SH-SY5Y (cell line): Measurements from ENCODE around the gene RTN4.

Experiments used
- GATA2 ChIP-seq: IDR thresholded peaks from 2 replicates; pipeline ENCODE4 v1.6.1; 2011; ENCODE audit warnings: mild to moderate bottlenecking, low read depth, low read length
- GATA3 ChIP-seq: IDR thresholded peaks from 2 replicates; pipeline ENCODE4 v1.6.1; 2011; ENCODE audit warnings: low read depth, mild to moderate bottlenecking, low read length, moderate library complexity

Gene RTN4

DNA sequence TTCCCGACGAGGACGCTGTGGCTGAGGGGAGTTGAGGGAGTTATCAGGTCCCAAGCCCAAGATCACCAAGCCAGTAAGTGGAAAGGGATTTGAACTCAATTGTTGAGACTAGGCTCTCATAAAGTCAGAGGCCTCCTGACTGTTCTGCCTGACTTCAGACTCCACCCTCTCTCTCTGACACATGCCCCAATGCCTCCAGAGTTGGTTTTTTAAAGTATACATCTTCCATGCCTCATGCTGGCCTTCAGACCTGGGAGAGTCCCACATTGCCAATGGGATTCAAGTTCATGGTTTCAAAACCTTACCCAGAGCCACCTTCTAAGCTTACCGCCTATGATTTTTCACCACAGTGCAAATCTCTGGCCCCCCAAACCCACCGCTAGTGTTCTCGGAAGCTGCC, 100.8 kb downstream of the RTN4 start:
- no peak for TF ChIP-seq GATA3
- TF ChIP-seq GATA2: no peak

DNA sequence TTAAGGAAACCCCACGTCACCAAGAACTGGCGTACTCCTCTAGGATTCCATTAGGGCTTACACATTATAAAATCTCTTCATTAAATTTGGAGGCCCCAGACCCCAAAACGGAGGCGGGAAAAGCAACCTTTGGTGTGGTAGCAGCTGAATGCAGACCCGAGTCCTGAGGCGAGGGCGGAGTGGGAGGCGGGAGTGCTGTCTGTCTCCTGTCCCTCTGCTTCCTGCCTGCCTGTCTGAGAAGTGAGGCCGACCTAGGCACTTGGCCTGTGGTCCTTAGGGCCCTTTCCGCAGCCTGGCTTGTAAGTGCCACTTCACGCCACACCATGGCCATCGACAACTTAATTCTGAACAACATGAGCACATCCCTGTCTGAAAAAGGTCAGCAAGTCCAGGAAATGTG, 102.1 kb downstream of the RTN4 start:
- TF ChIP-seq GATA3 (no peak), GATA2 (no peak)

DNA sequence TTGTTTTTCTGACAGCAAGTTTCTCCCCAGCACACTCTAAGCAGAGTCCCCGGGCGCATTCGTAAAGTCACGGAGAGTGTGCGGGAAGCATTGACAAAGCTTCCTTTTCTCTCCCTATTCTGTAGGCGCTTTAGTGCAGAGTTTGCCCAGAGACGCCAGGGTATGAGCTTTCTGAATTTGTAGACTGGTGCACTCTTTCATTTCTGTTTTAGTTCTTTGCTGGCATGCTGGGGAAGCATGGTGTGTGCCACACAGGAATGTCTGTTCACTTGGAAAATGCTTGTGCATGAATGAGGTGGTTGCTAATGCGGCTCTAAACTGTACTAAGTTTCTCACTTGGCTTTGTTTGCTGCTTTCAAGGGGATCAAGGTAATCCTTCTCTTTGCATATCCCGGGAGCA, 102.6 kb downstream of the RTN4 start:
- TF ChIP-seq GATA2 (no peak), GATA3 (no peak)

DNA sequence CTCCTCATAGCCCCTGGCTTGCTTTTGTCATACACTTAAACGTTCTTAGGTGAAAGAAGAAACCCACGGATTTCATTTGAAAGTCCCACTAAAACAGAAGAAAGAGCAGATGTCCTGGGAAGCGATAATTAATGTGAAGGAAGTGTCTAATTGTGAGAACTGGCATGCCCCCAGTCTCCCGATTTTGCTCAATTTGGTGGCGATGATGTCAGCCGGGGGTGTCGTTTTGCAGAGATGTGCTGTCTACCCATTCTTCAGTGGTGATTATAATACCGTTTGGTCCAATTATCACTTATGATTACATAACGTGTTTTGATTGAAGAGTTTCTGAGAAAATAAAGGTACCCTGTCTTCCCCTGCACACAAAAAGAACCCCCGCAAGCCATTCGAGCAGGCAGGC, 103.1 kb downstream of the RTN4 start:
- no peak for TF ChIP-seq GATA3
- TF ChIP-seq GATA2: no peak

DNA sequence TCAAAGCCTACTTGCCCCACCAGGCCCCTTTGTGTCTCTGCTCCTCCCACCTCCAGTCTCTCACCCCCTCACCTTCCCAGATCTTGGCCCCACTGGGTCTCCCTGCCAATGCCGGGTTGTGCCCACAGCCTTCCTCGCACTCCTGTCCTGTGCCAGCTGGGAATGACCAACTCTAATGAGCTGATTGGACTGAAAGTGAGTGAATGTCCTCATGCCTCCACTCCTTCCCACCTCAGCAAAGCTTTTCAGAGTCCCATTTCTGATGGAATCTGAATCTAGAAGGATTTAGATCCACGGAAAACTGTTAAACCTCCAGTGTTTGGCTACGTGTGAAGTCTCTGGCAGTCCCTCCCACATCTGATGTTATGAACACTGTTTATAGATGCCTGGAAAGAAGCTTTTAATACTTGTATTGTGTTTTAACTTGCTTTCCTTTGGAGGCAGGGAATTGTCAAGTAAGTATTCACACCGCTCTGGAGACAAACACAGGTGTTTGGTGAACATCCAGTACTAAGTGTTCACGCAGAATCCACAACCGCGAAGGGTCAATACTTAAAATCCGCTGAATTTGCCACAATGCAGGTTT, 103.9 kb downstream of the RTN4 start:
- TF ChIP-seq GATA2: no peak
- no peak for TF ChIP-seq GATA3

DNA sequence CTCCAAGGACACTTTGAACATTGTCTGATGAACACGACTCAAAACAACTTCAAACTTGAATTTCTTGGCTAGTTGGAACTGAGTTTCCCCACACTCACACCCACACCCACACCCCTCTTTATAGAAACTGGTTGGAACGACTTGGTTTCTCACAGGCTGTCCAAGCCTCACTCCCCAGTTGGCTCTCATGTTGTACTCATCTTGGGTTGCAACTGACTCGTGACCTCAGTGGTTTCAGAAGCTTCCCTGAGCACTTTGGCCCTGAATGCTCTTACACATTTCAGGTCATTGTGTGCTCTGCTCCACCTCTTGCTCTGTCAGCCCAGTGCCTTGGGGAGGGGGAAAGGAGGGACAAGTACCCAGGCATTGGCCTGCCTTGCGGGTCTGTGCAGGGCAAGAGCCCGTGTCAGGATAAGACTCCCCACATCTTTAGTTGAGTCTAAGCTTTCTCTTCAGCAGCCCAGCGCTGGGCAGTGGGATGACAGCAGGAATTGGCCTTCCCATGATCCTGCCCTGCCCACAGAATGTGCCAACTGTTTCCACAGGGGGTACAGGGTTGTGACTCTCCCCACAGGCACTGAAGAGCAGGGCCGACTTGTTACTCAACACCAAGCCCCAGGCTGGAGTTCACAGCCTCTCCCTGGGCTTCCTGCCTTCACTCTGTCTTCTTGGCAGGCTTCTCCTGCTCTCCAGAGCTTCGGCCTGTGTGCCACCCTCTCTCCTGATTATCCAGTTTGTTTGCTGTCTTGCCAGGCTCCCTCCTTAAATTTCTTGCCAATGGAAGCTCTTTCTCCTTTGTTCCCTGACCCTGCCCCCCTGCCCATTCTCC, 104.6 kb downstream of the RTN4 start:
- TF ChIP-seq GATA2 (no peak), GATA3 (no peak)

DNA sequence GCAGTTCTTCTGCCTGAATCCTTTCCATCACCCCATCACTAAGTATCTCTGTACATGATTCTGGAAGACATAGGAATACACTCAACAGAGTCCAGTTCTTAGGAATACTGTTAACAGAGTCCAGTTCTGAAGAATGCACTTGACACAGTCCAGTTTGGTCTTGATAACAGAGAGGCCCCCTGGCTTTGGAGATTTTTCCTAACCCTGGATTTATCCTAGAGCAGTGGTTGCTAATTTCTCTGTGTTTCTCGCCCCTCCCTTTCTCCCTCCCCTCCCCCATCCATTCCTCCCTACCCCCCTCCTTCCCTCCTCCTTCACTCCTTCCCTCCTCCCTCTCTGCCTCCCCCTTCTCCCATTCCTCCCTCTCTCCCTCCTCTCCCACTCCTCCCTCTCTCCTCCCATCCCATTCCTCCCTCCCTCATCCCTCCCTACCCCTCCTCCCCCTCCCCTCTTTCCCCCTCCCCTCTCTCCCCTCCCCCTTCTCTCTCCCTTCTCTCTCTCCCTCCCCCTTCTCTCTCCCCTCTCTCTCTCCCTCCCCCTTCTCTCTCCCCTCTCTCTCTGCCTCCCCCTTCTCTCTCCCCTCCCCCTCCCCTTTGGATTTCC, 105.4 kb downstream of the RTN4 start:
- TF ChIP-seq GATA3: no peak
- TF ChIP-seq GATA2: no peak

DNA sequence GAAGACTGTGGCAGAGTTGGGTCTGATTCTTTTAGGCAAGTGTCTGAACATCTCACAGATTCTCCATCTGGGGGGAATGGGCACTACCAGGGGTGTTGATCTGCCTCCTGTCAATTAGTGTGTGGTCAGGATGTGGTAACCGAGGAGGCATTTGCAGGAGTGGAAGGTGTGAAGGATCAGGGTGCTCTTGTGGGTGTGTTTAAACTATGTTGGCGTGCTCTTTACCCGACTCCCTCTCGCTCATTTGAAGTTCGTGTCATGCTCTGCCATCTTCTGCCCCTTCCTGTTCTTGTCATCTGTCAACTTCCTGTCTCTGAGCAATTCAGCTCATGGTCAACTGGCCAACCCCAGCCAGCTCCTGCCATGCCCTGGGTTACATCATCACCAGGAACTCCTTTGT, 107.9 kb downstream of the RTN4 start:
- TF ChIP-seq GATA3 (no peak), GATA2 (no peak)

DNA sequence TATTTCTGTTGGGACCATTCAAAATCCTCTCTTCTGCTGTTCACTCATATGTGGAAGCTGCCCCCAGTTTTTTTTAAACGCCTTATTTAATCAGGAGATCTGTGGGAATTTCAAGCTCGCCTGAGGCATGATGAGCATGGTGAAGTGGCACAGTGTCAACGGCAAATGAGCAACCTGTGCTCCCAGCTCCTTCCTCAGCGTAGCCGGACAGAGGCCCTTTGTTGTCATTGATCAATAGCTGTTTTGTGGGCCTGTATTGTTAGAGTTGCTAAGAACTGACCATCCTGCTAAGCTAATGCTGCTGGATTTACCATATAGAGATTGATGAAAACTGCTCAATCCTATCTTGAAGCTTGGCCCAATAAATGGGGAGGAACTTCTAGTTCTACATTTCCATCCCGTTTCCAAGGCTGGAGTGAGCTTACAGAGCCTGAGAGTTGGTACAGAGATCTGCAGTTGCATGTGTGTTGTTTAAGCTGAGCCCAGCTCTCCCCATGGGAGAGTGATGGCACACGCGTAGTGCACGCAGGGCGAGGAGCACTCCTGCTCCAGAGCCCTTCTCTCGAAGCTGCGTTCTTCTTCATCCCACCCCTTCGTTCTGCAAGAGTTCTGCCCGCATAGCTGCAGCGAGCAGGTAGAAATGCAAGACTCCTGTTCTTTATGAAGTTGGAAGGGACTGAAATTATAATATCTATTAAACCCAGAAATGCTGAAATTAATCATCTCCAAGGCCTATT, 108.8 kb downstream of the RTN4 start:
- TF ChIP-seq GATA2 (no peak), GATA3 (no peak)

DNA sequence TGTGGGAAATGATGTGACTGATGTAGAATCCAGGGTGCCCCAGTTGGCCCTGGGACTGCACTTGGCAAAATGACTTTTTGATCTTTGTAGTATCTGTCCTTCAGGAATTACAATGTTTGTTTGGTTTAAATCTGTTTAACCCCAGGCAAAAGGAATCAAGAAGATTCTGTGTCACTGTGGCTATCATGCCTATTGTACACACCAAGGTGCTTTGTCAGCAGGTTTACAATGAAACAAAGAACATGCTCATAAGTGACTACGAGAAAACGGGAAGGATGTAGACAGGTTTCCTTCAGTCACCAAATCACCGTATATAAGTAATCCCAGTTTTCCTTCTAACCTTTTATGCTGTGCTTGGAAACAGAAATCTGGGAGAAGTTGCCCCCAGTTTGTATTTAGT, 109.5 kb downstream of the RTN4 start:
- TF ChIP-seq GATA2: no peak
- no peak for TF ChIP-seq GATA3

DNA sequence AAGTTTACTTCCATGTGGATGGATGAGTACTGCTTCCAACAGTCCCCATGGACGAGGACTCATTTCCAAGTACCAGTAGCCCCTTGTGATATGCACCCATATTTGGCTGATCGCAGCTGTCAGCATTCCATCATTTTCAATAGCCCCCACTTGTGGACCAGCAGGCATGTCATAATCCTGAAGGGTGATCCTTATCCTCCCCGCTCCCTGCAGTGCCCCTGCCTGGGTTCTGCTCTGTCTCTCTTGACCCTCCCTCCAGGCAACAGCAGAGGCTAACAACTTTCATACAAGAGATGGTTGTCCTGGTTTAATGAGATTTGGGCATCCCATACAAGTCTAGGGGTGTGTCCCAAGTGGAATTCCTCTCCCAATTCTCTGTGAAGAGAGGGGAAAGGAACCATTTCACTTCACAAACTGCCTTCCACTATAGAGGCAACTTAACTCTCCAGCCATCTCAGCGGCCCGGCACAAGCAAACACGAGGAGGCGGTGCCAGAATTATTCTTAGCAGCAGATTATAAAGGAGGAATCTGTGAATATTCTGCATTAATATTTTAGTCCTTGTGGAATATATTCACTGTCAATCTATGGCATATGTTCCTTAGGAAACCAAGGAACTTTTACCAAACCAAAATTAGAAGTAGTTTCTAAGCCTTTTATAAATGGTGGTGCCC, 110.7 kb downstream of the RTN4 start:
- TF ChIP-seq GATA2 (no peak), GATA3 (no peak)

DNA sequence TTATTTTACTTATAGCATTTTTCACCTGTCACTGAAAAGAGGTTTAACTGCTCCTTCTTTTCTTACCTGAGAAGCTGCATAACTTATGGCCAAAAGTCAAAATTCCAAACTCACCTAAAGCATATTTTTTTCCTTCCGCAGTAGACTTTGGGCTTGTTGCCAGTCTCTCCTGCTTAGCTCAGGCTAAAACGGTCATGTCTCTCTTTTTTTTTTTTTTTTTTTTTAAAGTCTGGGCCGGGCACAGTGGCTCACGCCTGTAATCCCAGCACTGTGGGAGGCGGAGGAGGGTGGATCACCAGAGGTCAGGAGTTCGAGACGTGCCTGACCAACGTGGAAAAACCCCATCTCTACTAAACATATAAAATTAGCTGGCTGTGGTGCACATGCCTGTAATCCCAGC, 113.5 kb downstream of the RTN4 start:
- no peak for TF ChIP-seq GATA2
- TF ChIP-seq GATA3: no peak

DNA sequence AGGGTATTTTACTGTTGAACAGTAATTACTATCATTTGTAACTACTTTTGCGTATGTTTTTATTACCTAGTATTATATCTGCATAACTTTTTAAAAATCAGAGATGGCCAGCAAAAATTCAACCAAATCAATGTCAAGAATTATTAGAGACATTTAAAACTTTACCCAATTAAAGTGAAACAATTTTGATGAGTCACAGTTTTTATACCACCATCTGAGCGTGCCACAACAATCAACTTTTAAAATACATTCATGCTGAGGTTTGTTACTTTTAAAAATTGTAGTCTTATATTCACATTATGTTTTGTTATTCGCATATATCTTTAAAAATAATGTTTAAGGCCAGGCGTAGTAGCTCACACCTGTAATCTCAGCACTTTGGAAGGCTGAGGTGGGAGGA, 114.9 kb downstream of the RTN4 start:
- TF ChIP-seq GATA3: no peak
- no peak for TF ChIP-seq GATA2

DNA sequence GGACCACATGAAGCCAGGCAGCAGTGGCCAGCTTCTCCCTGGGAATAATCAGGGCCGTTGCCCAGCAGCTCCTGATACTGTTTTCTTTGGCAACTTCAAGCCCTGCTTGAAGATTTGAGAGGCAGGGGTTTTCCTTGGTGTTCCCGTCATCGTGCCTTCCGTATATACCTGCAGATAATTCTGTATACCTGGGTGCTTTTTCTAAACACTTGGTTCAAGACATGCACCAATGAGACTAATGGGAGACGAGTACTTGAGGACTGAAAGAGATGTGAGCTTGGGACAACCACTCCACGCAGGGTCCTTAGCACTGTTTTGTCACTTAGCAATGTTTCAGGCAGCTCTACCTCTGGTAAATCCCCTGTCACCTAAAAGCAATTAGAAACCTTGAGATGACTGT, 118.8 kb downstream of the RTN4 start:
- TF ChIP-seq GATA2 (no peak), GATA3 (no peak)
